ENCODE data around the gene HDAC7. TPM values are rescaled to one million over a fixed set of nuclear protein-coding genes. Genes with fewer than 3 reads are reported as not detected.

Gene HDAC7
- polyA plus RNA-seq, 1 donor = 32.9 TPM

GRCh38 chr12:47737936-47738594 lies 81.6 kb downstream of the HDAC7 start:
- Histone ChIP-seq H3K27me3 (ENCODE audit: control insufficient read depth, insufficient read depth, low read length) (no peaks in the 10 kb centered on the region), H3K4me3 (ENCODE audit: low read length) (no peak overlapping the region), H3K36me3 (ENCODE audit: control insufficient read depth, insufficient read depth, low read length) (no peaks in the 10 kb centered on the region), H3K4me1 (ENCODE audit: control insufficient read depth, insufficient read depth, low read length) (peaks cover 7% of the 10 kb centered on the region), H3K9me3 (ENCODE audit: control insufficient read depth, low read depth, low read length) (no peaks in the 10 kb centered on the region), H3K27ac (ENCODE audit: low read length) (no peak overlapping the region)
- WGBS (ENCODE audit: insufficient coverage, low lambda C conversion rate) = no CpG with 5 or more reads among the region's 17 CpGs
- DNase-seq = peak; percentile 43 to 73

- Histone ChIP-seq H3K27ac (ENCODE audit: low read length) (peak overlapping the region; percentile 51), H3K27me3 (ENCODE audit: control insufficient read depth, insufficient read depth, low read length) (no peaks in the 10 kb centered on the region), H3K4me3 (ENCODE audit: low read length) (no peak overlapping the region), H3K9me3 (ENCODE audit: control insufficient read depth, low read depth, low read length) (no peaks in the 10 kb centered on the region), H3K4me1 (ENCODE audit: control insufficient read depth, insufficient read depth, low read length) (peaks cover 7% of the 10 kb centered on the region), H3K36me3 (ENCODE audit: control insufficient read depth, insufficient read depth, low read length) (no peaks in the 10 kb centered on the region)
- peak; percentile 40 to 48 for DNase-seq
- WGBS (ENCODE audit: insufficient coverage, low lambda C conversion rate) = no CpG with 5 or more reads among the region's 19 CpGs
Measured at GRCh38 chr12:47736877-47737676, 82.6 kb downstream of the HDAC7 start.

- Histone ChIP-seq H3K36me3 (ENCODE audit: control insufficient read depth, insufficient read depth, low read length) (no peaks in the 10 kb centered on the region), H3K27ac (ENCODE audit: low read length) (no peak overlapping the region), H3K9me3 (ENCODE audit: control insufficient read depth, low read depth, low read length) (no peaks in the 10 kb centered on the region), H3K27me3 (ENCODE audit: control insufficient read depth, insufficient read depth, low read length) (no peaks in the 10 kb centered on the region), H3K4me1 (ENCODE audit: control insufficient read depth, insufficient read depth, low read length) (peaks cover 7% of the 10 kb centered on the region), H3K4me3 (ENCODE audit: low read length) (no peak overlapping the region)
- no peak for DNase-seq
- WGBS (ENCODE audit: insufficient coverage, low lambda C conversion rate) = no CpG with 5 or more reads among the region's 4 CpGs
Measured at GRCh38 chr12:47736216-47736615, 83.5 kb downstream of the HDAC7 start.

- Histone ChIP-seq H3K4me1 (ENCODE audit: control insufficient read depth, insufficient read depth, low read length) (peaks cover 7% of the 10 kb centered on the region), H3K27ac (ENCODE audit: low read length) (no peak overlapping the region), H3K36me3 (ENCODE audit: control insufficient read depth, insufficient read depth, low read length) (no peaks in the 10 kb centered on the region), H3K4me3 (ENCODE audit: low read length) (no peak overlapping the region), H3K27me3 (ENCODE audit: control insufficient read depth, insufficient read depth, low read length) (no peaks in the 10 kb centered on the region), H3K9me3 (ENCODE audit: control insufficient read depth, low read depth, low read length) (no peaks in the 10 kb centered on the region)
- no CpG with 5 or more reads among the region's 11 CpGs for WGBS (ENCODE audit: insufficient coverage, low lambda C conversion rate)
- DNase-seq = no peak
Measured at GRCh38 chr12:47735649-47736048, 84.1 kb downstream of the HDAC7 start.

- Histone ChIP-seq H3K9me3 (ENCODE audit: control insufficient read depth, low read depth, low read length) (no peaks in the 10 kb centered on the region), H3K4me3 (ENCODE audit: low read length) (no peak overlapping the region), H3K4me1 (ENCODE audit: control insufficient read depth, insufficient read depth, low read length) (peaks cover 7% of the 10 kb centered on the region), H3K27ac (ENCODE audit: low read length) (no peak overlapping the region), H3K27me3 (ENCODE audit: control insufficient read depth, insufficient read depth, low read length) (no peaks in the 10 kb centered on the region), H3K36me3 (ENCODE audit: control insufficient read depth, insufficient read depth, low read length) (no peaks in the 10 kb centered on the region)
- WGBS (ENCODE audit: insufficient coverage, low lambda C conversion rate) = 100% methylated on average over 1 of the region's 12 CpGs
- peak in 1 of 2 donors; percentile 26 for DNase-seq
Measured at GRCh38 chr12:47734725-47735480, 84.8 kb downstream of the HDAC7 start.

- H3K27me3 ChIP-seq (ENCODE audit: control insufficient read depth, insufficient read depth, low read length) = no peaks in the 10 kb centered on the region
- DNase-seq = no peak
- no peaks in the 10 kb centered on the region for H3K36me3 ChIP-seq (ENCODE audit: control insufficient read depth, insufficient read depth, low read length)
- no peaks in the 10 kb centered on the region for H3K9me3 ChIP-seq (ENCODE audit: control insufficient read depth, low read depth, low read length)
- H3K27ac ChIP-seq (ENCODE audit: low read length) = no peak overlapping the region
- no CpG with 5 or more reads among the region's 4 CpGs for WGBS (ENCODE audit: insufficient coverage, low lambda C conversion rate)
- H3K4me1 ChIP-seq (ENCODE audit: control insufficient read depth, insufficient read depth, low read length) = peaks cover 7% of the 10 kb centered on the region
- no peak overlapping the region for H3K4me3 ChIP-seq (ENCODE audit: low read length)
Measured at GRCh38 chr12:47733142-47733541, 86.6 kb downstream of the HDAC7 start.

Other genes with a start within 250 kb of the HDAC7 start
- gene RPAP3, start 113.9 kb downstream of the HDAC7 start, polyA plus RNA-seq = 26.0 TPM
- gene ENDOU, start 94.4 kb downstream of the HDAC7 start, polyA plus RNA-seq = 1.8 TPM
- gene RAPGEF3, start 61.0 kb downstream of the HDAC7 start, polyA plus RNA-seq = 7.9 TPM
- gene SLC48A1, start 46.7 kb downstream of the HDAC7 start, polyA plus RNA-seq = 11.8 TPM
- 11.3 TPM for gene VDR, start 85.1 kb upstream of the HDAC7 start, polyA plus RNA-seq
- 218 TPM for gene TMEM106C, start 143.7 kb upstream of the HDAC7 start, polyA plus RNA-seq
- 9.0 TPM for gene COL2A1, start 184.6 kb upstream of the HDAC7 start, polyA plus RNA-seq